ENCODE data around the gene ANKRD35.

- TF ChIP-seq CTCF (IDR thresholded peaks at IDR 0.05 in 2 of 3, conservative IDR thresholded peaks at IDR 0.05 in 1 of 3; ENCODE audit: borderline replicate concordance in 1 of 3, insufficient read depth in 1 of 3, low read depth in 2 of 3, low read length in 2 of 3) (no peak), YY1 (IDR thresholded peaks at IDR 0.05; ENCODE audit: extremely low read depth, insufficient replicate concordance, low read depth, low read length) (no peak), SIN3A (IDR thresholded peaks at IDR 0.05; ENCODE audit: low read depth) (no peak), POLR2A (IDR thresholded peaks at IDR 0.05; ENCODE audit: borderline replicate concordance, extremely low read depth, insufficient read depth, insufficient read length) (no peak), ELF1 (IDR thresholded peaks at IDR 0.05; ENCODE audit: borderline replicate concordance, low read depth) (no peak), EZH2 (IDR thresholded peaks at IDR 0.05) (no peak)
Measured at GRCh38 chr1:145878724-145879123, 6.9 kb downstream of the ANKRD35 start.

Measured in HCT116 (cell line).